Right lobe of liver (tissue), 4 donors: Measurements from ENCODE around the gene NR6A1.

Experiments used
- CTCF ChIP-seq, 4 donors: fragments of 200-600 bp in 3 of 4; fragments of 450-650 bp in 1 of 4; IDR thresholded peaks; one replicate each; pipeline versions ENCODE4 v1.5.1 to v1.8.0; 2016 to 2022; ENCODE audit warnings: antibody characterized with exemption in 4 of 4, mild to moderate bottlenecking in 2 of 4
- POLR2A ChIP-seq: fragments of 450-650 bp; IDR thresholded peaks from one replicate; pipeline ENCODE4 v1.6.1; 2017; ENCODE audit warnings: antibody characterized with exemption, mild to moderate bottlenecking
- donor health status: DM: no; HTN: no; CAD: no.
- donor health status: DM: no; HTN: no; CAD: no.
- donor health status: DM: no; HTN: yes; CAD: no.

- TF ChIP-seq CTCF (IDR thresholded peaks at IDR 0.05) (no peak), POLR2A (no peak)
Measured at GRCh38 chr9:124562328-124562727, 208.8 kb downstream of the NR6A1 start.
